ENCODE measurements around the gene AMIGO3.

DNA sequence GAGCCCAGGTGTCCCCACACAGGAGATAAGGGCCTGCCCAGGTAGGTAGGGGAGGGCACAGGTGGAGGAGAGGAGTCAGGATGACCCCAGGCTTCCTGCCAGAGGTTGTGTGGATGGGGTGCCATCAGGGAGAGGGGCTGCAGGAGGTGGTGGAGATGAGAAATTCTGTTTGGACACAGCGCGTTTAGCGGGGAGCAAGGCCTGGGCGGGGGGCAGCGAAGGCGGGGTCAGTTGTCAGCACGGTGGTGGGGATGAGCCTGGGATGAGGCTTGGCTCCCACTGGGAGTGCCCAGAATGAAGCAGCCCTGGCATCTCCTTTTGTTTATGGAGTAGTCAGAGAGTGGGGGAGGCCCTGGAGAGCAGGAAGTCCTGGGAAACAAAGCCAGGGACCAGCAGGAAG, 15.5 kb downstream of the AMIGO3 start:
- TF ChIP-seq POLR2A (IDR thresholded peaks at IDR 0.05; ENCODE audit: low read depth, low read length) (no peak), TAF1 (IDR thresholded peaks at IDR 0.05; ENCODE audit: borderline replicate concordance, low read depth, low read length) (no peak), POLR2AphosphoS5 (IDR thresholded peaks at IDR 0.05; ENCODE audit: low read depth, low read length) (no peak)

Data from GM12892 (cell line).